Brain pericyte (primary cell): ENCODE measurements around the gene TARBP2.
"Not testable (repeated sequence)": the region's sequence is repeated elsewhere in the genome, so short reads cannot be mapped to it uniquely, and the experiment has no call there.

Experiments
- DNase-seq: peaks from one replicate; pipeline ENCODE4 v3.0.0-alpha.2; 2012; ENCODE audit warnings: low read depth, low spot score

Gene TARBP2

DNA sequence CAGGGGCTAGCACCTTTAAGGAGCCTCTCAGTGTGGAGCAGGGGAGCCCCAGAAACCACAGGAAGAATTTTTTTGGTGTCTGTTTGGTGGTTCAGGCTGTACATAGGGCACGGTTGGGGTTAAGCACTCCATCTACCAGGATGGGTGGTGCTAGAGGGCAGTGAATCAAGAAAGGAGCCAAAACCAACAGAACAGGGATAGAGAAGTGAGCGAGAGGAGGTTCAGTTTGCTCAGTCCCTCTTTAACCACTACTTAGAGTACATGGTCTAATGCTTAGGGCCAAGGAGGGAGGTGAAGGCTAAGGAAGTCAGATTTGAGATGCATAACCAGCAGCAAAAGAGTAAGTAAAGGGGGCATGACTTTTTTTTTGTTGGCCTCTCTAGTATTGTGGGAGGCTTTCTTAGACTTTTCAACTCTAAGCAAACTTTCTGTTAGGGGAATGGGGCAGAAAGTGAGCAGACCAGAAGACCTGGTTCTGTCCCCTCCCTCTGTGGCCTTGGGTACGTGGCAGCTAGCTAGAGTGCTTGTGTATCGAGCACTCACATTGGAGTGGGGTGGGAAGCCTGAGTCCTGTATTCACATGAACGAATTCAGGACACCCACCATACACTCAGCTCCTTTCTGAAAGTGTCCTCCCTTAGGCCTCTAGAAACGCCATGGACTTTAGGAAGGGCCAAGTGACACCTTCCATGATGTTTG is 12.8 kb downstream of the TARBP2 start:
- DNase-seq, result no peak

DNA sequence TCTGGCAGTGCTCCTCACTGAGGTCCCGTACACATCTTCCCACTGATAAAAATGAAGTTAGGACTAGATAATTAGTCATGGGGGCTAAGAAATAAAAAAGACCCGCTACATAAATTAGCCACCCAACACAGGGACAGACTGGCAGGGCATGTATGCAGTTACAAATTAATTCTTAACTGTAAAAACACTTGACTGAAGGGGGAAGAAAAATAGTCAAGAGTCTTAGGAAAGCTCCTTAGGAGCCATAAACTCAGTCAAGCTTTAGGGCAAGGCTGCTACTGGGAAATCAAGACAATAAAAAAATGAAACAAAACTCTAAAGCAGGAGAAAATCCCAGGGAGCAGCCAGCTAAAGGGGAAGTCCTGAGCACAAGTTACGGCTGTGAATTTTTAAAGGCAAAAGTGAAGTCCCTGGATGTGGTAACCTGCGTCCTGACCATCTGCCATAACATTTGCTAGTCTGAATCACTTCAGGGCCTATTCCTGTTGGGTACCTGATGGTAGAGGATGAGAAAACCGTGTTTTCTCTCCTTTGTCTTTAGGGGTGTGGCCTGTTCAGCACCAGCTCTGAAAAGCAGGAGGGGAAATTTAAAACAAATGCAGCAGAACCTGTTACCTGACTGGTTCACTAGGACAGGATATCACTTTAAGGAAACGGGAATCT is 13.7 kb downstream of the TARBP2 start:
- no peak for DNase-seq

GRCh38 chr12:53515291-53515680 is 14.2 kb downstream of the TARBP2 start:
- DNase-seq, result no peak

- DNase-seq, result no peak
Measured at GRCh38 chr12:53516758-53517455, 15.8 kb downstream of the TARBP2 start.

- no peak for DNase-seq
Measured at GRCh38 chr12:53518381-53518780, 17.3 kb downstream of the TARBP2 start.

DNA sequence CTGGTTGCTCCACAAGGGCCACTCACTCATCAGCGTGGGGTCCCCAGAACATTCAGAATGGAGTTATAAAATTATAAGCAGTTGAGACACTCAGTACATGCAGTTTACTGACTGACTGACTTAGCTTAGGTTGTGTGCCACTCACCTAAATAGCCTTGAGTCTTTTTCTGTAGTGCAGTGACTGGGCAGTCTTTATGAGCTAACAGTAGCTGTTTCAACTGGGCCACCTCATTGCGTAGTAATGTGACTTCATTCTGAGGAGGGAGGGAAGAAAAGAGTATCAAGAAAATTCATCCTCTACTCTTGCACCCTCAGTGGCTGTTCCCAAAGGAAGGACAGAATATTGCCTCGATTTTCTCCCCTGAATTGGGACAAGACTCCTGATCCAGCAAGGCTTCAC is 22.0 kb downstream of the TARBP2 start:
- no peak for DNase-seq

GRCh38 chr12:53524476-53524875 is 23.4 kb downstream of the TARBP2 start:
- DNase-seq, result no peak

- no peak for DNase-seq
Measured at GRCh38 chr12:53530061-53530460, 29.0 kb downstream of the TARBP2 start.

- DNase-seq, result no peak
Measured at GRCh38 chr12:53530920-53531319, 29.8 kb downstream of the TARBP2 start.

DNA sequence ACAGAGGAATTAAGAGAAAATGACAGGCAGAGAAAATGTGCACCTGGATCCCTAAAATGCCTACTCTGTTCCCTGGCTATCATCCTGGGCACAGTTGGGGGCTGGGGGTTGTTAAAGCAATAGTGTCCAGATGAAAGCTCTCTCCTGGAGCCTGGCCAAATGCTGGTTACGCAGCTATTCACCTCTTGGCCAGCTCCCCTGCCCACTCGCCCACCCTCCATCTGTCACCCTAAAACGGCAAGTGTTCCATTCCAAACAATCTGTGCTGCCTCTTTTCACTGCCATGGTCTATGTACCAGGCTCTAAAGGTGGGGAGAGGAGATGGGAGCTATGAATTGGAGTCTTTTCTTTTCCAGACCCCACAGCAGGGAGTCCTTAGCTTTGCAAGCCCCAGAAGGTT is 30.9 kb downstream of the TARBP2 start:
- DNase-seq, result no peak

DNA sequence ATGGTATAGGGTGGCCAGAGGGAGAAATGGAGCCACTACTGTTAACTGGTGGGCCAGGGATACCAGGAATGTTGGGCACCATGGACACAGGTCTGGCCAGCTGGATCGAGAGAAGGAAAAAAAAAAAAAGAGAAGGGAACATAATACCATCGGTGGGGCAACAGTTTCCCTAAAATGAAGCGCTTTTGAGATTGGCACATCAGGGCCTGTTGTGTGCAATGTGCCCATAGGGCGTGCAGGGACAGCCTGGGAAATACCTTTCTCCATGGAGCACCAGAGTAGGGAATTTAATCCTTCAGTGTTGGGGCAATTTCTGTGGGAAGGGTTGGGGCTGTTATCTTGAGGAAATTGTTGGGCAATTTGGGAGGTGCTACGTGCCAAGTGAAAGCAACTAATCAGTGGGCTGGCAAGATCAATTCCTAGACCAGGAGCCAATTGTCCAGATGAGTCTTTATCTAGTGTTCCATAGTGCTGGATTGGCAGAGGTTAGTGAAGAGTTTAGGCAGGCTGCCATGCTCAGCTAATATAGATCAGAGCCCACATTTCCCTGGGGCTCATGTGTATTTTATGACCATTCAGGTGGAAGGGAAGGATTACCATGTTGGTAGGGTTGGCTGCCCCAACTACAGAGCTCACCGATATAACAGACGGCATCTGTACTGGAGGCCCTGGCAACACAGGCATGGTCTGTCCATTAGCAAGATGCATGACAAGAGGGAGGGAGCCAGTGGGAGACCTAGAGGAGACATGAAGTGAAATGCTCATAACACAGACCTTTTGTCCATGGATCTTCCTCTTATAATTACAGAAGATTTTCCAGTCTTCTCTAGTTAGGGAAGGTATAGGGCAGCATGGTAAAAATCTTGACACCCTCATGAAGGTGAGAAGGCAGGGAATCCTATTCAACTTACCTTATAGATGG is 31.7 kb downstream of the TARBP2 start:
- DNase-seq, result no peak

DNA sequence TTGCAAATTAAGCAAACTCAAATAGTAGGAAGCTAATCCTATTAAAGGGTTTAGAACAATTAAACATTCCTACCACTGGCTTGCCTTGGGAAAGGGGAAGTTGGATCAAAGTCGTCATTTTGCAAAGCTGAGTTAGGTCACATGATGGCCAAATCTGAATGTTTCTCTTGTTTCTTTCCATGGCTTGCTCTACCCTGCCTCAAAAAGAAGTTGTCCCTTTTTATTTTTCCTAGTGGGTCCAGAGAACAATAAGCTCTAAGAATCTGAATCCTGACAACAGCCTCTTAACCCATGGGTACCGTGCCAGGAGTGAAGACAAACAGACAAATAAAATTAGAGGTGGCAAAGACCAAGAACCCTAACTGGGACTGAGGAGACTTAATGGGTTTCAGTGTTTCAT is 32.4 kb downstream of the TARBP2 start:
- no peak for DNase-seq

- no peak for DNase-seq
Measured at GRCh38 chr12:53536962-53537361, 35.9 kb downstream of the TARBP2 start.

DNA sequence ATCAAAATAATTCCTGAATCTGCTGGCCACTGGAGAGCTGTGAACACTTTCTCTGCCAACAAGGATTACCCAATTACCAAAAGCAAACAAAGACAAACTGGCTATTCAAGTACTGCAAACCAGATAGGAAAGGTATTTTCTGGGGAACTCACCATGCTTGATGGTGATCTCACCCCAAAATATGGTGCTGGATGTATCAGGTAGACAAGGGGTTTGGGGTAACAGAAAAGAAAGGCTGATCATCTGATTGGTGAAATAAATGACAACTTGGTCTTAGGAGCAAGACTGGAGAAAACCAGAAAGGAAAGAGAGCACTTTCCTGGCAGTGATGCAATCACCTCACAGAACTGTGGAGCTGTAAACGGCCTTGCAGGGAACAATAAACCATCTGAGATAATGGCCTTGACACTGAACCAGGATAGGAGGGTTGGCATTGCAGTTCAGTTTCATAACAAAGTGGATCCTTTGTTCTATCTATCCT is 37.2 kb downstream of the TARBP2 start:
- DNase-seq, result no peak

DNA sequence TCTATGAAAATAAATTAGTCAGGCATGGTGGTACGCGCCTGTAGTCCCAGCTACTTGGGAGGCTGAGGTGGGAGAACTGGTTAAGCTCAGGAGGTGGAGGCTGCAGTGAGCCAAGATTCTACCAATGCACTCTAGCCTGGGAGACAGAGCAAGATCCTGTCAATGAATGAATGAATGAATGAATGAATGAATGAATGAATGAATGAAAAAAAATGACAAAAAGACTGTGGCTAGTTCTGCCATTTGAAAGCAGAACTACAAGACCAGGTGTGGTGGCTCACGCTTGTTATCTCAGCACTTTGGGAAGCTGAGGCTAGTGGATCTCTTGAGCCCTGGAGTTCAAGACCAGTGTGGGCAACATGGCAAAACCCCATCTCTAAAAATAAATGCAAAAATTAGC is 38.4 kb downstream of the TARBP2 start:
- no peak for DNase-seq

- DNase-seq, result no peak
Measured at GRCh38 chr12:53543539-53543938, 42.5 kb downstream of the TARBP2 start.

GRCh38 chr12:53548354-53548753 is 47.3 kb downstream of the TARBP2 start:
- not testable (repeated sequence) for DNase-seq

DNA sequence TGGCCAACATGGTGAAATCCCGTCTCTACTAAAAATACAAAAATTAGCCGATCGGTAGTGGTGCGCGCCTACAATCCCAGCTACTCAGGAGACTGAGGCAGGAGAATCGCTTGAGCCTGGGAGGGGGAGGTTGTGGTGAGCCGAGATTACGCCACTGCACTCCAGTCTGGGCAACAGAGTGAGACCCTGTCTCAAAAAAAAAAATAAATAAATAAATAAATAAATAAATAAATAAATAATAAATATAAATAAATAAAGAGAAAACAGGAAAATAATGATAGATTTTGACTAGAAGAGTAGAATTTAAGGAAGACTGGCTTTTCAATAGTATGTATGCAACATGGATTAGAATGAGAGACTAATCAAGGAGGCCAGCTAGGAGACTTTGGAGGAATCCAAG is 49.0 kb downstream of the TARBP2 start:
- not testable (repeated sequence) for DNase-seq

DNA sequence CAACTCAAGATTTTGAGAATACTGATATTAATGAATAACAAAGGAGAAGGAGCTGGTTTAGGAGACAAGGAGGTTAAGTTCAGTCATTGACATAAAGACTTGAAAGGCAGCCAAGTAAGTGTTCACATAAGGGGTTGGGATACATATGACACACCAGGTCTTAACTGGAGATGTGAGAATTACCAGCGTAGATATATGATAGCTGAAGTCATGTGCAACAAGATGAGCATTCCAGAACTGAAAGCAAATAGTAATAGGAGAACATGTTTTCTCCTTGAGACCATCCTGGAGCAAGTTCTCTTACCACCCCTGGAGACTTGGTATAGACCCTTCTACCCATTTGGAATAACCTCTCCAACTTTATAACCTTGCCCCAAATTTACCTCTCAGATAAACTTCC is 49.5 kb downstream of the TARBP2 start:
- no peak for DNase-seq

GRCh38 chr12:53551889-53552291 is 50.8 kb downstream of the TARBP2 start:
- DNase-seq, result no peak
